GM12878 (cell line): Measurements from ENCODE around the gene NGB. TPM values are rescaled to one million over a fixed set of nuclear protein-coding genes. Genes with fewer than 3 reads are reported as not detected.

Experiments used
- ATAC-seq: fragments of 200-7000 bp; cut with Tn5 transposase; 3 replicates; pipeline ENCODE4 v1.9.1; 2020; ENCODE audit warnings: mild to moderate bottlenecking, moderate library complexity
- BruUV-seq: library from RNA; stranded (reverse); fragments of 400-500 nt; replicated peaks from 2 replicates; lab custom pipeline; 2021; lab: Mats Ljungman, UMichigan
- CTCF ChIA-PET: fragments of 300-600 bp; sonication (Branson Sonifier 250); formaldehyde crosslinking; extraction: SDS; loops from one replicate; lab custom pipeline; 2021; ENCODE audit warnings: inconsistent platforms; lab: Yijun Ruan, JAX
- POLR2A ChIA-PET: fragments of 350-600 bp; formaldehyde crosslinking; extraction: SDS; loops from one replicate; lab custom pipeline; 2021; ENCODE audit warnings: inconsistent platforms; lab: Charles Lee
- RAD21 ChIA-PET: fragments of 300-600 bp; sonication (Branson Sonifier 250); formaldehyde crosslinking; loops from one replicate; lab custom pipeline; 2023; ENCODE audit warnings: antibody characterized with exemption; ENCODE audit not compliant: unreplicated experiment; lab: Charles Lee
- SMC1A ChIA-PET: fragments of 300-600 bp; sonication (Branson Sonifier 250); formaldehyde crosslinking; loops from one replicate; lab custom pipeline; 2023; ENCODE audit not compliant: unreplicated experiment, uncharacterized antibody; lab: Charles Lee
- DNase-seq: peaks from one replicate; pipeline ENCODE4 v3.0.0-alpha.2; 2011; ENCODE audit warnings: low read depth, low spot score
- FAIRE-seq: peaks from 3 replicates; lab custom pipeline; 2011; peaks lifted over from hg19 to GRCh38; lab: Jason Lieb, UNC
- H2AFZ ChIP-seq: 2 replicates; pipeline ENCODE4 v1.6.0; 2011; ENCODE audit warnings: low read depth, low read length, control low read depth; ENCODE audit not compliant: control insufficient read depth
- H3K27ac ChIP-seq: 2 replicates; pipeline ENCODE4 v1.5.1; 2011; ENCODE audit warnings: control low read depth; ENCODE audit not compliant: control insufficient read depth, insufficient read depth
- H3K27me3 ChIP-seq, 2 experiments: replicated peaks in 1 of 2; 2 replicates each; pipeline versions ENCODE4 v1.6.0 to v1.6.1; 2011; ENCODE audit warnings: low read length in 1 of 2; ENCODE audit not compliant: control insufficient read depth in 2 of 2, insufficient read depth in 2 of 2
- H3K36me3 ChIP-seq, 2 experiments: 2 replicates each; pipeline ENCODE4 v1.5.1; 2011; ENCODE audit warnings: low read length in 1 of 2; ENCODE audit not compliant: control insufficient read depth in 2 of 2, insufficient read depth in 2 of 2
- H3K4me1 ChIP-seq: 2 replicates; pipeline ENCODE4 v1.6.1; 2011; ENCODE audit warnings: mild to moderate bottlenecking, low read length, moderate library complexity, mixed read lengths; ENCODE audit not compliant: control insufficient read depth, insufficient read depth
- H3K4me2 ChIP-seq: 2 replicates; pipeline ENCODE4 v1.6.0; 2011; ENCODE audit warnings: control low read depth; ENCODE audit not compliant: control insufficient read depth, insufficient read depth
- H3K4me3 ChIP-seq: fragments of 200-600 bp; sonication (generic); 2 replicates; pipeline ENCODE4 v1.5.1; 2016
- H3K79me2 ChIP-seq: 2 replicates; pipeline ENCODE4 v1.6.0; 2011; ENCODE audit warnings: low read length; ENCODE audit not compliant: control insufficient read depth, insufficient read depth
- H3K9ac ChIP-seq: 2 replicates; pipeline ENCODE4 v1.8.0; 2011; ENCODE audit warnings: low read length, control low read depth, mixed read lengths; ENCODE audit not compliant: control insufficient read depth, insufficient read depth
- H3K9me3 ChIP-seq: replicated peaks from 3 replicates; pipeline ENCODE4 v1.5.1; 2011; ENCODE audit warnings: mild to moderate bottlenecking, low read length; ENCODE audit not compliant: control insufficient read depth, insufficient read depth
- H4K20me1 ChIP-seq: 2 replicates; pipeline ENCODE4 v1.6.0; 2011; ENCODE audit not compliant: control insufficient read depth, insufficient read depth
- ASH2L ChIP-seq: fragments of 300-600, 200-600 bp; sonication (generic); IDR thresholded peaks from 2 replicates; pipeline ENCODE4 v1.6.1; 2017; ENCODE audit warnings: low read depth, mild to moderate bottlenecking, borderline replicate concordance
- CBX3 ChIP-seq: fragments of 200-600 bp; sonication (generic); IDR thresholded peaks from 2 replicates; pipeline ENCODE4 v1.6.1; 2016; ENCODE audit warnings: low read depth, borderline replicate concordance
- CBX5 ChIP-seq: sonication (generic); IDR thresholded peaks from 2 replicates; pipeline ENCODE4 v1.6.1; 2016; ENCODE audit warnings: low read depth, moderate library complexity, mild to moderate bottlenecking, inconsistent platforms
- CREM ChIP-seq: IDR thresholded peaks from 2 replicates; pipeline ENCODE4 v1.6.1; 2014; ENCODE audit warnings: antibody characterized with exemption, low read depth
- EP300 ChIP-seq, 2 experiments: fragments of 150-350 bp in 1 of 2; IDR thresholded peaks; 2 replicates each; pipeline ENCODE4 v1.6.1; 2011 to 2012; ENCODE audit warnings: low read depth in 2 of 2, low read length in 2 of 2, borderline replicate concordance in 1 of 2, improper control_type of control experiment in 1 of 2, inconsistent platforms in 1 of 2; ENCODE audit not compliant: control insufficient read depth in 1 of 2
- EZH2 ChIP-seq: IDR thresholded peaks from 2 replicates; pipeline ENCODE4 v1.6.1; 2012; ENCODE audit warnings: low read depth, mild to moderate bottlenecking, control low read depth, inconsistent platforms, low read length, borderline replicate concordance; ENCODE audit not compliant: control insufficient read depth
- HCFC1 ChIP-seq: fragments of 150-350 bp; IDR thresholded peaks from 2 replicates; pipeline ENCODE4 v1.6.1; 2014; ENCODE audit warnings: low read length
- LARP7 ChIP-seq: fragments of 450-650 bp; IDR thresholded peaks from 2 replicates; pipeline ENCODE4 v1.6.1; 2017; ENCODE audit warnings: mild to moderate bottlenecking
- MEF2A ChIP-seq: IDR thresholded peaks from 2 replicates; pipeline ENCODE4 v1.6.1; 2011; ENCODE audit warnings: low read depth, mild to moderate bottlenecking, low read length, moderate library complexity; ENCODE audit not compliant: insufficient read depth
- NBN ChIP-seq: fragments of 450-650 bp; IDR thresholded peaks from 2 replicates; pipeline ENCODE4 v1.6.1; 2016
- NFIC ChIP-seq: IDR thresholded peaks from 2 replicates; pipeline ENCODE4 v1.6.1; 2012; ENCODE audit warnings: low read depth, mild to moderate bottlenecking, inconsistent platforms, low read length, moderate library complexity
- NFYB ChIP-seq: IDR thresholded peaks from 2 replicates; pipeline ENCODE4 v1.6.1; 2011; ENCODE audit warnings: low read depth, mild to moderate bottlenecking, low read length, improper control_type of control experiment, moderate library complexity; ENCODE audit not compliant: insufficient read depth
- SREBF2 ChIP-seq: IDR thresholded peaks from 2 replicates; pipeline ENCODE4 v1.6.1; 2012; ENCODE audit warnings: mild to moderate bottlenecking, low read length
- TCF7 ChIP-seq: IDR thresholded peaks from 2 replicates; pipeline ENCODE4 v1.6.1; 2014; ENCODE audit warnings: antibody characterized with exemption, borderline replicate concordance
- YY1 ChIP-seq: IDR thresholded peaks from 2 replicates; pipeline ENCODE4 v1.6.1; 2011; ENCODE audit warnings: low read depth, mild to moderate bottlenecking, low read length
- ZNF384 ChIP-seq: IDR thresholded peaks from 2 replicates; pipeline ENCODE4 v1.6.1; 2012; ENCODE audit warnings: low read depth, mild to moderate bottlenecking, low read length, improper control_type of control experiment, borderline replicate concordance
- WGBS: methylation state at CpG from one replicate; pipeline ENCODE4 v1.1.6; 2016; ENCODE audit warnings: low lambda C conversion rate; ENCODE audit not compliant: insufficient replicate concordance, insufficient coverage; ENCODE audit errors: missing lambda C conversion rate; 5-methylcytosine and 5-hydroxymethylcytosine counted together
- in situ Hi-C: fragments of 300-500 bp; cut with MboI; formaldehyde crosslinking; loops from 9 replicates; pipeline ENCODE4 v1.14.3; 2018; ENCODE audit warnings: mixed read lengths
- intact Hi-C: fragments of 100-400 bp; cut with micrococcal nuclease; formaldehyde crosslinking; loops from one replicate; pipeline ENCODE4 v1.14.2; 2022; ENCODE audit not compliant: unreplicated experiment
- polyA plus RNA-seq, 11 experiments: library from polyadenylated mRNA; depleted of rRNA in 4 of 11; unstranded in 6 of 11; stranded (reverse) in 5 of 11; fragments of >200 nt; fragmentation: Nextera tagmentation in 4 of 11; fragmentation: Illumina TruSeq in 1 of 11; extraction: Ambion mirVana in 4 of 11; extraction: Trizol in 1 of 11; gene quantifications; 1 replicate in 1 of 11; 2 replicates in 10 of 11; pipeline versions ENCODE4 v1.2.1 to v1.2.3, GENCODE V29; 2011 to 2016; ENCODE audit warnings: inconsistent platforms in 2 of 11, missing spikeins in 2 of 11, low read depth in 1 of 11
- total RNA-seq, 4 experiments: library from RNA; depleted of rRNA in 3 of 4; stranded (reverse); fragments of >200 nt in 3 of 4; fragmentation: Illumina TruSeq in 1 of 4; extraction: Trizol in 1 of 4; gene quantifications; 2 replicates each; pipeline versions ENCODE4 v1.2.1 to v1.2.3, GENCODE V29; 2013 to 2021
- TF ChIP-seq, protein P1 (sequence below): IDR thresholded peaks from 2 replicates; pipeline ENCODE4 v1.6.1; 2012; ENCODE audit warnings: improper control_type of control experiment, low read depth, low read length; ENCODE audit not compliant: insufficient replicate concordance
- TF ChIP-seq, protein P2 (sequence below): IDR thresholded peaks from 2 replicates; pipeline ENCODE4 v1.6.1; 2012; ENCODE audit warnings: low read depth, low read length, improper control_type of control experiment

NGB gene
- total and polyA plus RNA-seq, 10 of the 15 experiments (the other 5 are each of a cell fraction or from before 2014, with no cell fraction given) = 0.19 TPM; not detected in 9

DNA sequence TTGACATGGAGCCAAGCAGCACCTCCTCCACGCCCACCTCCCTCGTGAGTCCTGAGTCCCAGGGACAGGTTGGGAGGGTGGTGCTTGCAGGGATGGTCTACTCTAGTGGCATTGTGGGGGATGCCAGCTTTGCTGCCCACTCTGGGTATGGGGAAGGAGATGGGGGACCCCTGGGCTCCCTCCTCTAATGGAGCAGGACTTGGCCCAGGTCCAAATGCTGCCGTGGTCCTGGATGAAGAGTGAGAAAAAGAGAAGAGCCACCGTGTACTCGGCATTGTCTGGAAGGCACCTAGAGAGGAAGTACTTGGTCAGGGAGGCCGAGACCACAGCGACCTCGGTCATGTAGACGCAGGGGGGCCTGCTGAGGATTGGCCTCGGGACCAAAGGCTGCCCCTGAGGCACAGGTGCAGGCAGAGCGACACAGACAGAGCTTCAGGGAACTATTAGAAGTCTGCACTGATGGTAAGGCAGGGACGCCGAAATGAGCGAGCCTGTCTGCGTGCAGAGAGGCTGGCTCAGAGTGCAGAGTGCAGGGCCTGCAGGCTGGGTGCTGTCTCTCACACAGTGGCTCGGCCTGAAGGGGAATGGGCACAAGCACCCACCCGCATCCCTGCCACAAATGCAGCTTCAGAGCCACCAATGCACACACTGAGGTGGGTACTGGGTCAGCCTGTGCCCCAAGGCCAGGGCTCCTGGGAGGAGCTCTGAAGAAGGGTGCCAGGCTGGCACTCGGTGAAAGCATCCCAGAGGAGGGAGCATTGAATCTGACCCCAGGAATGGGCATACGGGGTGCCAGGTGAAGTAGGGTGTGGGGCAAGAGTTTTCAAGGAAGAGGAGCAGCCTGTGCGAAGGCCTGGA is 17.4 kb downstream of the NGB start (continued):
- TF ChIP-seq, protein P1, sequence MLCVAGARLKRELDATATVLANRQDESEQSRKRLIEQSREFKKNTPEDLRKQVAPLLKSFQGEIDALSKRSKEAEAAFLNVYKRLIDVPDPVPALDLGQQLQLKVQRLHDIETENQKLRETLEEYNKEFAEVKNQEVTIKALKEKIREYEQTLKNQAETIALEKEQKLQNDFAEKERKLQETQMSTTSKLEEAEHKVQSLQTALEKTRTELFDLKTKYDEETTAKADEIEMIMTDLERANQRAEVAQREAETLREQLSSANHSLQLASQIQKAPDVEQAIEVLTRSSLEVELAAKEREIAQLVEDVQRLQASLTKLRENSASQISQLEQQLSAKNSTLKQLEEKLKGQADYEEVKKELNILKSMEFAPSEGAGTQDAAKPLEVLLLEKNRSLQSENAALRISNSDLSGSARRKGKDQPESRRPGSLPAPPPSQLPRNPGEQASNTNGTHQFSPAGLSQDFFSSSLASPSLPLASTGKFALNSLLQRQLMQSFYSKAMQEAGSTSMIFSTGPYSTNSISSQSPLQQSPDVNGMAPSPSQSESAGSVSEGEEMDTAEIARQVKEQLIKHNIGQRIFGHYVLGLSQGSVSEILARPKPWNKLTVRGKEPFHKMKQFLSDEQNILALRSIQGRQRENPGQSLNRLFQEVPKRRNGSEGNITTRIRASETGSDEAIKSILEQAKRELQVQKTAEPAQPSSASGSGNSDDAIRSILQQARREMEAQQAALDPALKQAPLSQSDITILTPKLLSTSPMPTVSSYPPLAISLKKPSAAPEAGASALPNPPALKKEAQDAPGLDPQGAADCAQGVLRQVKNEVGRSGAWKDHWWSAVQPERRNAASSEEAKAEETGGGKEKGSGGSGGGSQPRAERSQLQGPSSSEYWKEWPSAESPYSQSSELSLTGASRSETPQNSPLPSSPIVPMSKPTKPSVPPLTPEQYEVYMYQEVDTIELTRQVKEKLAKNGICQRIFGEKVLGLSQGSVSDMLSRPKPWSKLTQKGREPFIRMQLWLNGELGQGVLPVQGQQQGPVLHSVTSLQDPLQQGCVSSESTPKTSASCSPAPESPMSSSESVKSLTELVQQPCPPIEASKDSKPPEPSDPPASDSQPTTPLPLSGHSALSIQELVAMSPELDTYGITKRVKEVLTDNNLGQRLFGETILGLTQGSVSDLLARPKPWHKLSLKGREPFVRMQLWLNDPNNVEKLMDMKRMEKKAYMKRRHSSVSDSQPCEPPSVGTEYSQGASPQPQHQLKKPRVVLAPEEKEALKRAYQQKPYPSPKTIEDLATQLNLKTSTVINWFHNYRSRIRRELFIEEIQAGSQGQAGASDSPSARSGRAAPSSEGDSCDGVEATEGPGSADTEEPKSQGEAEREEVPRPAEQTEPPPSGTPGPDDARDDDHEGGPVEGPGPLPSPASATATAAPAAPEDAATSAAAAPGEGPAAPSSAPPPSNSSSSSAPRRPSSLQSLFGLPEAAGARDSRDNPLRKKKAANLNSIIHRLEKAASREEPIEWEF = no peak
- TF ChIP-seq CBX3 = no peak
- TF ChIP-seq CBX5 = no peak
- no peak for TF ChIP-seq SREBF2
- no peak for TF ChIP-seq EZH2
- no peak for TF ChIP-seq ASH2L

DNA sequence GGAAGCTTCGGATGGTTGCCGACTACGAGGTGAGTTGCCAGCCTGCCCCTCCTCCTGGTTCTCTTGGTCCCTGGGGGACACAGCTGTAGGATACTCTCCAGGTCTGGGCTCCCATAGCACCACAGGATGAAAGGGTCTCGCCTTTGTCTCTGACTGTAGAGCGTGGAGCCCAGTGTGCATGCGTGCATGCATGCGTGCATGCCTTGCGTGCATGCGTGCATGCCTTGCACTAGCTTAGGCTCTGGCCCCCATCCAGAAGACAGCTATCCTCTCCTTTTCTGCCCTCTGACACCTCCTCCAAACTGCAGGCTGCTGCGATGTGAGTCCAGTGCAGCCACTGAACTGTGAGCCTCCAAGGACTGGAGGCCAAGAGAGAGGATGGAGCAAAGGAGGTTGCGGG is 19.1 kb downstream of the NGB start:
- CTCF ChIA-PET = no interaction called here
- WGBS = 58% methylated on average over 11 of the region's 11 CpGs
- intact Hi-C loops (no loop called here), in situ Hi-C loops (no loop called here)
- Histone ChIP-seq H3K27me3 (no peaks in the 10 kb centered on the region), H3K4me1 (no peaks in the 10 kb centered on the region), H3K36me3 (no peaks in the 10 kb centered on the region), H4K20me1 (no peaks in the 10 kb centered on the region), H2AFZ (no peak overlapping the region), H3K79me2 (no peaks in the 10 kb centered on the region), H3K9me3 (no peaks in the 10 kb centered on the region), H3K4me3 (no peak overlapping the region), H3K9ac (no peak overlapping the region), H3K4me2 (no peak overlapping the region), H3K27ac (no peak overlapping the region)
- FAIRE-seq = no peak
- SMC1A ChIA-PET = no interaction called here
- RAD21 ChIA-PET = no interaction called here
- DNase-seq = no peak
- BruUV-seq = no TSS peak
- ATAC-seq = no peak
- POLR2A ChIA-PET = no interaction called here
- TF ChIP-seq LARP7 = no peak
- TF ChIP-seq CREM = no peak
- TF ChIP-seq HCFC1 = no peak
- TF ChIP-seq, protein P2, sequence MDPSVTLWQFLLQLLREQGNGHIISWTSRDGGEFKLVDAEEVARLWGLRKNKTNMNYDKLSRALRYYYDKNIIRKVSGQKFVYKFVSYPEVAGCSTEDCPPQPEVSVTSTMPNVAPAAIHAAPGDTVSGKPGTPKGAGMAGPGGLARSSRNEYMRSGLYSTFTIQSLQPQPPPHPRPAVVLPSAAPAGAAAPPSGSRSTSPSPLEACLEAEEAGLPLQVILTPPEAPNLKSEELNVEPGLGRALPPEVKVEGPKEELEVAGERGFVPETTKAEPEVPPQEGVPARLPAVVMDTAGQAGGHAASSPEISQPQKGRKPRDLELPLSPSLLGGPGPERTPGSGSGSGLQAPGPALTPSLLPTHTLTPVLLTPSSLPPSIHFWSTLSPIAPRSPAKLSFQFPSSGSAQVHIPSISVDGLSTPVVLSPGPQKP = no peak
- no peak for TF ChIP-seq SREBF2
- TF ChIP-seq EP300 (IDR thresholded peaks at IDR 0.05; ENCODE audit: borderline replicate concordance in 1 of 2, control insufficient read depth in 1 of 2, low read depth in 2 of 2, low read length in 2 of 2) = no peak
- TF ChIP-seq NBN = no peak
- TF ChIP-seq NFYB = no peak
- no peak for TF ChIP-seq TCF7
- no peak for TF ChIP-seq NFIC
- no peak for TF ChIP-seq MEF2A
- no peak for TF ChIP-seq YY1
- no peak for TF ChIP-seq ZNF384
